CD4-positive, alpha-beta T cell treated with Interleukin-12 subunit alpha and Interleukin-12 subunit beta, for 1 hour (primary cell): ENCODE results near the gene EID3.
"Not testable (repeated sequence)": the region's sequence is repeated elsewhere in the genome, so short reads cannot be mapped to it uniquely, and the experiment has no call there.

Experiments used
- DNase-seq: peaks from one replicate; pipeline ENCODE4 v3.0.0-alpha.2; 2020

EID3 gene

GRCh38 chr12:104314242-104314614 is 10.7 kb downstream of the EID3 start:
- DNase-seq: no peak

GRCh38 chr12:104315326-104316224 is 12.0 kb downstream of the EID3 start:
- DNase-seq: no peak

- no peak for DNase-seq
These were observed 13.4 kb downstream of the EID3 start for GRCh38 chr12:104316936-104317335.

- DNase-seq: no peak
These were observed 14.1 kb downstream of the EID3 start for GRCh38 chr12:104317538-104318210.

GRCh38 chr12:104319028-104319427 is 15.5 kb downstream of the EID3 start:
- DNase-seq: no peak

GRCh38 chr12:104319918-104320626 is 16.5 kb downstream of the EID3 start:
- no peak for DNase-seq

GRCh38 chr12:104320627-104321024 is 17.1 kb downstream of the EID3 start:
- DNase-seq: no peak

- DNase-seq: no peak
These were observed 18.4 kb downstream of the EID3 start for GRCh38 chr12:104321949-104322348.

GRCh38 chr12:104322533-104322932 is 19.0 kb downstream of the EID3 start:
- DNase-seq: not testable (repeated sequence)

- no peak for DNase-seq
These were observed 20.4 kb downstream of the EID3 start for GRCh38 chr12:104323899-104324298.

- not testable (repeated sequence) for DNase-seq
These were observed 24.7 kb downstream of the EID3 start for GRCh38 chr12:104328278-104328677.

- DNase-seq: no peak
These were observed 25.3 kb downstream of the EID3 start for GRCh38 chr12:104328790-104329189.

GRCh38 chr12:104329707-104330532 is 26.4 kb downstream of the EID3 start:
- no peak for DNase-seq

- no peak for DNase-seq
These were observed 27.8 kb downstream of the EID3 start for GRCh38 chr12:104331376-104331775.

- DNase-seq: not testable (repeated sequence)
These were observed 28.7 kb downstream of the EID3 start for GRCh38 chr12:104332273-104332672.

GRCh38 chr12:104333692-104334255 is 30.2 kb downstream of the EID3 start:
- no peak for DNase-seq

GRCh38 chr12:104334581-104334980 is 31.0 kb downstream of the EID3 start:
- no peak for DNase-seq

- no peak for DNase-seq
These were observed 32.6 kb downstream of the EID3 start for GRCh38 chr12:104336115-104336514.

- DNase-seq: no peak
These were observed 33.6 kb downstream of the EID3 start for GRCh38 chr12:104337030-104337558.

GRCh38 chr12:104339663-104340062 is 36.1 kb downstream of the EID3 start:
- DNase-seq: no peak

- no peak for DNase-seq
These were observed 36.6 kb downstream of the EID3 start for GRCh38 chr12:104340177-104340576.
